ENCODE data around the gene CD84.

DNA sequence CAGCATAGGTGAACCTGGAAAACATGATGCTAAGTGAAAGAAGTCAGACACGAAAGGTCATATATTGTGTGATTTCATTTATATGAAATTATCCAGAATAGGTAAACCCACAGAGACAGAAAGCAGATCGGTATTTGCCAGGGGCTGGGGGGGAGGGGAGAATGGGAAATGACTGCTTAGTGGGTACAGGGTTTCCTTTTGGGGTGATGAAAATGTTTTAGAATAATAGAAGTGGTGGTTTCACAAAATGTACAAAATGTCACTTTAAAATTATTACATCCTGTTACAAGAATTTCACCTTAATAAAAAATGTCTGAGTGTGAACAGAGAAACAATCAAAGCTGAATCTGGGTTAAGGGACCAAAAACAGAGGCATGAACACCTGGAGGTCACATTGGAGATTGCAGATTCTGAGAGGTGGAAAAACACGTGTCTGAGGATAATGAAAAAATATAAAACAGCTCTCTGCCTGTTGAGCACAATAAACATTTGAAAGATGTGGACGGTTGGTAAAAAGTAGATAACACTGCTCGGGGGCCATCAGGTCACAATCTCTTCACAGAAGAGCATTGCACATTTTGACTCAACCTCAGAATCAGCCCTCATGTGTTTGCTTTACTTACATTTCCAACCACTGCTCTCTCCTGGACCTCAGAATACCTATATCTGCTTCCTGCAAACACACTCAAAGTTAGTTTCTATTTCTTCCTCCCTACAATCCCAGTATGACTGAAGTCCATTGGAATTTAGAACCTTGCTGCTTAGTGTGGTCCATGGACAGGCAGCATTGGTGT, 59.5 kb downstream of the CD84 start:
- TF ChIP-seq, protein P1, sequence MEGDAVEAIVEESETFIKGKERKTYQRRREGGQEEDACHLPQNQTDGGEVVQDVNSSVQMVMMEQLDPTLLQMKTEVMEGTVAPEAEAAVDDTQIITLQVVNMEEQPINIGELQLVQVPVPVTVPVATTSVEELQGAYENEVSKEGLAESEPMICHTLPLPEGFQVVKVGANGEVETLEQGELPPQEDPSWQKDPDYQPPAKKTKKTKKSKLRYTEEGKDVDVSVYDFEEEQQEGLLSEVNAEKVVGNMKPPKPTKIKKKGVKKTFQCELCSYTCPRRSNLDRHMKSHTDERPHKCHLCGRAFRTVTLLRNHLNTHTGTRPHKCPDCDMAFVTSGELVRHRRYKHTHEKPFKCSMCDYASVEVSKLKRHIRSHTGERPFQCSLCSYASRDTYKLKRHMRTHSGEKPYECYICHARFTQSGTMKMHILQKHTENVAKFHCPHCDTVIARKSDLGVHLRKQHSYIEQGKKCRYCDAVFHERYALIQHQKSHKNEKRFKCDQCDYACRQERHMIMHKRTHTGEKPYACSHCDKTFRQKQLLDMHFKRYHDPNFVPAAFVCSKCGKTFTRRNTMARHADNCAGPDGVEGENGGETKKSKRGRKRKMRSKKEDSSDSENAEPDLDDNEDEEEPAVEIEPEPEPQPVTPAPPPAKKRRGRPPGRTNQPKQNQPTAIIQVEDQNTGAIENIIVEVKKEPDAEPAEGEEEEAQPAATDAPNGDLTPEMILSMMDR (IDR thresholded peaks at IDR 0.05; ENCODE audit: low read depth, low read length, poor library complexity, severe bottlenecking), result peak; percentile 52
- TF ChIP-seq EZH2phosphoT487 (IDR thresholded peaks at IDR 0.05; ENCODE audit: borderline replicate concordance, low read length), result no peak

Measured in DOHH2 (cell line).